A673 (cell line): ENCODE data around the gene FIGN. TPM values are rescaled to one million over a fixed set of nuclear protein-coding genes. Genes with fewer than 3 reads are reported as not detected.

Experiments
- BruUV-seq: library from RNA; stranded (reverse); fragments of 400-500 nt; replicated peaks from 2 replicates; lab custom pipeline; 2021; lab: Mats Ljungman, UMichigan
- CTCF ChIA-PET: fragments of 300-600 bp; sonication (Branson Sonifier 250); formaldehyde crosslinking; loops from one replicate; lab custom pipeline; 2022; ENCODE audit warnings: antibody characterized with exemption; lab: Charles Lee
- POLR2A ChIA-PET: fragments of 300-600 bp; sonication (Branson Sonifier 250); formaldehyde crosslinking; loops from one replicate; lab custom pipeline; 2022; ENCODE audit warnings: antibody characterized with exemption; ENCODE audit not compliant: low non-redundant PET; lab: Charles Lee
- DNase-seq: peaks from one replicate; pipeline ENCODE4 v3.0.0-alpha.2; 2015; ENCODE audit warnings: low spot score
- H3K27ac ChIP-seq: fragments of 200-600 bp; sonication (generic); 2 replicates; pipeline ENCODE4 v1.5.1; 2016; ENCODE audit warnings: mixed run types, low read depth, mild to moderate bottlenecking, mixed read lengths, antibody characterized with exemption, low read length; ENCODE audit not compliant: poor library complexity, severe bottlenecking
- H3K27me3 ChIP-seq: fragments of 200-600 bp; sonication (generic); replicated peaks from 2 replicates; pipeline ENCODE4 v1.6.1; 2017; ENCODE audit warnings: mixed run types, low read depth, mild to moderate bottlenecking, mixed read lengths, antibody characterized with exemption, low read length; ENCODE audit not compliant: insufficient read depth, poor library complexity
- H3K36me3 ChIP-seq: fragments of 200-600 bp; sonication (generic); 2 replicates; pipeline ENCODE4 v1.6.1; 2016; ENCODE audit warnings: mixed run types, mild to moderate bottlenecking, mixed read lengths, antibody characterized with exemption, low read length; ENCODE audit not compliant: insufficient read depth, poor library complexity, severe bottlenecking
- H3K4me1 ChIP-seq: fragments of 200-600 bp; sonication (generic); 2 replicates; pipeline ENCODE4 v1.6.1; 2017; ENCODE audit warnings: mixed run types, mild to moderate bottlenecking, mixed read lengths, antibody characterized with exemption, low read length; ENCODE audit not compliant: insufficient read depth, poor library complexity, severe bottlenecking
- H3K4me3 ChIP-seq: fragments of 200-600 bp; sonication (generic); 2 replicates; pipeline ENCODE4 v1.5.1; 2016; ENCODE audit warnings: low read depth, mixed run types, mild to moderate bottlenecking, mixed read lengths, low read length; ENCODE audit not compliant: poor library complexity, severe bottlenecking
- H3K9me3 ChIP-seq: fragments of 200-600 bp; sonication (generic); 2 replicates; pipeline ENCODE4 v1.6.1; 2016; ENCODE audit warnings: mixed run types, low read depth, mild to moderate bottlenecking, mixed read lengths, antibody characterized with exemption, low read length; ENCODE audit not compliant: poor library complexity, severe bottlenecking
- EZH2 ChIP-seq: fragments of 200-600 bp; sonication (generic); IDR thresholded peaks from 2 replicates; pipeline ENCODE4 v1.6.1; 2017; ENCODE audit warnings: borderline replicate concordance, low read depth, mild to moderate bottlenecking, mixed read lengths, antibody characterized with exemption, low read length; ENCODE audit not compliant: poor library complexity, severe bottlenecking
- intact Hi-C: fragments of 100-400 bp; cut with micrococcal nuclease; formaldehyde crosslinking; loops from one replicate; pipeline ENCODE4 v1.10.0; 2022; ENCODE audit not compliant: unreplicated experiment
- total RNA-seq: library from RNA; stranded (reverse); gene quantifications from 2 replicates; pipeline ENCODE4 v1.2.3, GENCODE V29; 2021
- TF ChIP-seq, protein P1 (sequence below): fragments of 300-800, 200-600 bp; sonication (generic); conservative IDR thresholded peaks from 2 replicates; pipeline ENCODE4 v1.5.1; 2017; ENCODE audit warnings: low read depth, mild to moderate bottlenecking, antibody characterized with exemption, low read length, moderate library complexity, mixed read lengths

The FIGN gene
- total RNA-seq, 1 experiment from 2014 or later = 0.24 TPM

DNA sequence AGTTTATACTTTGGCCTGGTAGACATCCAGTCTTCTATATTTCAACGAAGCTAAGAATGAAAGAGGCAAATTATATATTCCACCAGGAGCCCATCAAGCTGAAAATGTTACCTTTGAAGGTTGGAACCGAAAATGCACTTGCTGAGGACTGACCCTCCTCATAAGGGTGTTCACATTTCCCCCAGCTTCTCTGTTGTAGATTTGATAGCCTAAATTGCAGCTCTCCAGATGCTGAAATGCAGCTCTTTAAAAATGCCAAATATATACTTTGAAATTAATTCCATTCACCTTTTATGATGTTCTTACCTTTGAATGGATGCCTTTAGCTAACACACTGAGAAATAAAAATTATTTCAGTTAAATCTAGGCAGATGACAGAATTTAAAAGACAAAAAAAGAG, 1.8 kb upstream of the FIGN start:
- no peaks in the 10 kb centered on the region for H3K36me3 ChIP-seq
- H3K9me3 ChIP-seq = no peaks in the 10 kb centered on the region
- intact Hi-C loops = no loop called here
- TF ChIP-seq, protein P1, sequence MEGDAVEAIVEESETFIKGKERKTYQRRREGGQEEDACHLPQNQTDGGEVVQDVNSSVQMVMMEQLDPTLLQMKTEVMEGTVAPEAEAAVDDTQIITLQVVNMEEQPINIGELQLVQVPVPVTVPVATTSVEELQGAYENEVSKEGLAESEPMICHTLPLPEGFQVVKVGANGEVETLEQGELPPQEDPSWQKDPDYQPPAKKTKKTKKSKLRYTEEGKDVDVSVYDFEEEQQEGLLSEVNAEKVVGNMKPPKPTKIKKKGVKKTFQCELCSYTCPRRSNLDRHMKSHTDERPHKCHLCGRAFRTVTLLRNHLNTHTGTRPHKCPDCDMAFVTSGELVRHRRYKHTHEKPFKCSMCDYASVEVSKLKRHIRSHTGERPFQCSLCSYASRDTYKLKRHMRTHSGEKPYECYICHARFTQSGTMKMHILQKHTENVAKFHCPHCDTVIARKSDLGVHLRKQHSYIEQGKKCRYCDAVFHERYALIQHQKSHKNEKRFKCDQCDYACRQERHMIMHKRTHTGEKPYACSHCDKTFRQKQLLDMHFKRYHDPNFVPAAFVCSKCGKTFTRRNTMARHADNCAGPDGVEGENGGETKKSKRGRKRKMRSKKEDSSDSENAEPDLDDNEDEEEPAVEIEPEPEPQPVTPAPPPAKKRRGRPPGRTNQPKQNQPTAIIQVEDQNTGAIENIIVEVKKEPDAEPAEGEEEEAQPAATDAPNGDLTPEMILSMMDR = no peak
- peak; percentile 12 for TF ChIP-seq EZH2
- no peak overlapping the region for H3K4me3 ChIP-seq
- no TSS peak for BruUV-seq
- ChIA-PET CTCF (no interaction called here), POLR2A (no interaction called here)
- H3K27ac ChIP-seq = no peak overlapping the region
- DNase-seq = no peak
- H3K27me3 ChIP-seq = peaks cover 96% of the 10 kb centered on the region
- no peaks in the 10 kb centered on the region for H3K4me1 ChIP-seq

DNA sequence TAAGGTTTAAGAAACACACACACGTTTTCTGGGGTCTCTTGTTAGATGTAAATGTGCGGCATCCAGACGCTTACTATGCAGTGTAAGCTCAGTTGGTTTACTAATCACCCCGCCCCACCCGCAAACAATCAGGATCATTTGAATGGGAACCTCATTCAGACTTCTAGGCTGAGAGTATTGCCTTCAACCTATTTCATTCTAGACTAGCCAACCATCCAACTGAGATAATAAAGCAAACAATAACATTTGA, 1.3 kb upstream of the FIGN start:
- CTCF ChIA-PET = no interaction called here
- Histone ChIP-seq H3K27me3 (peaks cover 99% of the 10 kb centered on the region), H3K36me3 (no peaks in the 10 kb centered on the region), H3K27ac (no peak overlapping the region), H3K9me3 (no peaks in the 10 kb centered on the region), H3K4me3 (no peak overlapping the region), H3K4me1 (no peaks in the 10 kb centered on the region)
- no TSS peak for BruUV-seq
- POLR2A ChIA-PET = no interaction called here
- intact Hi-C loops = no loop called here
- no peak for TF ChIP-seq EZH2
- TF ChIP-seq, protein P1 = no peak
- DNase-seq = no peak

DNA sequence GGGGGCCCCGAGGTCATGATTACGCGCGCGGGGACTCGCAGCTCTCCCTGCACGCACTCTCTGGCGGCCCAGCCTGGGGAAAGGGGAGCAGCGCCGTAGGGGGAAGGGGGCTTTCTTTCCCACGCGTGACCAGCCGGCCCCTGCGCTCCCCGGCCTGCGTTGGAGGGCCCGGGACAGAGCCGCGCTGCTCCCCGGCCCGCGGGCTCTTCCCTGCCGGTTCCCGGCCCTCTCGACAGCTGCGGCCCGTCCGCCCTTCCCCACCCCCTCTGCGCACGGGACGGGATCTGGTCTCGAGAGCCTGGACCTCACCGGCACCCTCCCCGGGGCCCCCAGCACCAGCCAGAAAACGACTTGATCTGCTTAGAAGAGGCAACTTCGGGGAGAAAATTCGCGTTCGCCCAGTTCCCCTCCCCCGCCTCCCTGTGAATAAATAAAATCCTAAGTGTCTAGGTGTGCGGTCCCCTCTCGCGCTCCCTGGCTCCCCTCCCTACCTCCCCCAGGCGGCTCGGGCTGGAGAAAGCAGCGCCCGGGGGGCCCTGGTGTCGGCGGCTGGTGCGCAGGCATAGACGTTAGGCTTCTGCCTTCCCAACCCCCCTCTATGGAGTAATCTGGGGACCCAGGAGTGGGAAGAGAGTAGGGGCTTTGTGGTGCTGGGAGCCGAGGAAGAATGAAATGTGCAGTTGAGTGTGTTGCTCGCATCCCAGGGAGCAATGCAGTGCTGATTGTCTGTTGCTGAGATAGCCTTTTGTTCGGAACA, 803 bp upstream of the FIGN start:
- H3K36me3 ChIP-seq = no peaks in the 10 kb centered on the region
- H3K4me3 ChIP-seq = peak overlapping the region; percentile 47
- H3K4me1 ChIP-seq = no peaks in the 10 kb centered on the region
- CTCF ChIA-PET = no interaction called here
- peak; percentile 9 for DNase-seq
- H3K27me3 ChIP-seq = peaks cover 99% of the 10 kb centered on the region
- H3K9me3 ChIP-seq = no peaks in the 10 kb centered on the region
- TF ChIP-seq, protein P1 = no peak
- TF ChIP-seq EZH2 = no peak
- H3K27ac ChIP-seq = no peak overlapping the region
- intact Hi-C loops = no loop called here
- BruUV-seq = no TSS peak
- POLR2A ChIA-PET = no interaction called here
